Endothelial cell of umbilical vein (primary cell): ENCODE data around the gene ANO7. TPM values are rescaled to one million over a fixed set of nuclear protein-coding genes. Genes with fewer than 3 reads are reported as not detected.

Experiments used
- BruUV-seq: library from RNA; stranded (reverse); fragments of 400-500 nt; replicated peaks from 2 replicates; lab custom pipeline; 2021; lab: Mats Ljungman, UMichigan
- CTCF ChIA-PET: fragments of 300-600, 350-600 bp; sonication (Branson Sonifier 250); formaldehyde crosslinking; loops from one replicate; lab custom pipeline; 2021; ENCODE audit warnings: antibody characterized with exemption, inconsistent platforms; lab: Charles Lee
- POLR2A ChIA-PET: fragments of 300-600, 350-600 bp; sonication (Branson Sonifier 250); formaldehyde crosslinking; loops from one replicate; lab custom pipeline; 2021; ENCODE audit warnings: antibody characterized with exemption, inconsistent platforms; lab: Charles Lee
- DNase-seq: peaks from one replicate; pipeline ENCODE4 v3.0.0-alpha.2; 2011; ENCODE audit warnings: low read depth, low spot score
- FAIRE-seq: peaks from 2 replicates; lab custom pipeline; 2011; peaks lifted over from hg19 to GRCh38; lab: Jason Lieb, UNC
- H2AFZ ChIP-seq: 2 replicates; pipeline ENCODE4 v1.6.0; 2012; ENCODE audit warnings: low read depth, low read length, control low read depth, inconsistent platforms
- H3K27ac ChIP-seq: 2 replicates; pipeline ENCODE4 v1.5.1; 2011; ENCODE audit warnings: low read depth, mild to moderate bottlenecking, control low read depth, low read length, moderate library complexity; ENCODE audit not compliant: insufficient read depth
- H3K27me3 ChIP-seq, 2 experiments: 2 replicates each; pipeline versions ENCODE4 v1.6.0 to v1.6.1; 2011; ENCODE audit warnings: low read length in 2 of 2, mixed read lengths in 1 of 2; ENCODE audit not compliant: control insufficient read depth in 2 of 2, insufficient read depth in 2 of 2
- H3K36me3 ChIP-seq, 2 experiments: 2 replicates in 1 of 2; 3 replicates in 1 of 2; pipeline ENCODE4 v1.5.1; 2011; ENCODE audit warnings: low read length in 2 of 2, mild to moderate bottlenecking in 1 of 2, moderate library complexity in 1 of 2; ENCODE audit not compliant: control insufficient read depth in 2 of 2, insufficient read depth in 2 of 2; ENCODE audit errors: extremely low read depth in 1 of 2
- H3K4me1 ChIP-seq: 3 replicates; pipeline ENCODE4 v1.5.1; 2011; ENCODE audit warnings: mild to moderate bottlenecking, low read length; ENCODE audit not compliant: control insufficient read depth, insufficient read depth; ENCODE audit errors: extremely low read depth
- H3K4me2 ChIP-seq: 2 replicates; pipeline ENCODE4 v1.6.1; 2011; ENCODE audit warnings: low read length, control low read depth, mixed read lengths; ENCODE audit not compliant: insufficient read depth
- H3K4me3 ChIP-seq, 3 experiments: fragments of 200-600 bp in 1 of 3; sonication (generic), shearing (Covaris generic) in 1 of 3; replicated peaks in 1 of 3; 2 replicates each; pipeline ENCODE4 v1.5.1; 2011 to 2016; ENCODE audit warnings: control low read depth in 3 of 3, low read length in 3 of 3, mild to moderate bottlenecking in 2 of 3, inconsistent platforms in 1 of 3, low read depth in 1 of 3, moderate library complexity in 1 of 3; ENCODE audit not compliant: insufficient read depth in 1 of 3
- H3K79me2 ChIP-seq: 2 replicates; pipeline ENCODE4 v1.6.0; 2012; ENCODE audit warnings: low read length, inconsistent platforms; ENCODE audit not compliant: control insufficient read depth, insufficient read depth
- H3K9ac ChIP-seq: replicated peaks from 2 replicates; pipeline ENCODE3; 2011; ENCODE audit warnings: low read length, control low read depth; ENCODE audit not compliant: insufficient read depth; ENCODE audit errors: extremely low read depth
- H3K9me1 ChIP-seq: replicated peaks from 3 replicates; pipeline ENCODE4 v1.6.0; 2011; ENCODE audit warnings: mild to moderate bottlenecking, low read length; ENCODE audit not compliant: control insufficient read depth, insufficient read depth; ENCODE audit errors: extremely low read depth
- H3K9me3 ChIP-seq: replicated peaks from 2 replicates; pipeline ENCODE4 v1.5.1; 2012; ENCODE audit warnings: low read length, inconsistent platforms; ENCODE audit not compliant: control insufficient read depth, insufficient read depth
- H4K20me1 ChIP-seq: replicated peaks from 2 replicates; pipeline ENCODE3; 2011; ENCODE audit warnings: mild to moderate bottlenecking, low read length; ENCODE audit not compliant: control insufficient read depth, insufficient read depth; ENCODE audit errors: extremely low read depth
- CTCF ChIP-seq, 2 donors: IDR thresholded peaks; 1 replicate in 1 of 2; 2 replicates in 1 of 2; pipeline ENCODE4 v1.5.1; 2011; ENCODE audit warnings: low read length in 2 of 2, mild to moderate bottlenecking in 2 of 2, moderate library complexity in 2 of 2, control low read depth in 1 of 2, inconsistent platforms in 1 of 2, low read depth in 1 of 2; ENCODE audit not compliant: insufficient read depth in 1 of 2; ENCODE audit errors: extremely low read depth in 1 of 2
- EZH2 ChIP-seq: IDR thresholded peaks from 2 replicates; pipeline ENCODE4 v1.6.1; 2012; ENCODE audit warnings: borderline replicate concordance, low read depth, mild to moderate bottlenecking, moderate library complexity, low read length, inconsistent platforms; ENCODE audit not compliant: severe bottlenecking
- FOS ChIP-seq: IDR thresholded peaks from 2 replicates; pipeline ENCODE4 v1.6.1; 2011; ENCODE audit warnings: mild to moderate bottlenecking, low read length, moderate library complexity, borderline replicate concordance; ENCODE audit not compliant: insufficient read depth
- GATA2 ChIP-seq: IDR thresholded peaks from 2 replicates; pipeline ENCODE4 v1.7.0; 2011; ENCODE audit warnings: low read depth, mild to moderate bottlenecking, moderate library complexity, mixed read lengths, low read length; ENCODE audit not compliant: insufficient read length, insufficient read depth
- JUN ChIP-seq: IDR thresholded peaks from 2 replicates; pipeline ENCODE4 v1.6.1; 2011; ENCODE audit warnings: borderline replicate concordance, low read depth; ENCODE audit not compliant: insufficient read length, insufficient read depth
- MAX ChIP-seq: IDR thresholded peaks from 2 replicates; pipeline ENCODE4 v1.6.1; 2011; ENCODE audit not compliant: insufficient read depth, insufficient read length
- MYC ChIP-seq: IDR thresholded peaks from one replicate; pipeline ENCODE4 v1.6.1; 2011; ENCODE audit warnings: mild to moderate bottlenecking, low read depth, low read length
- POLR2A ChIP-seq: IDR thresholded peaks from 2 replicates; pipeline ENCODE4 v1.6.1; 2012; ENCODE audit warnings: low read depth, mild to moderate bottlenecking, control low read depth, low read length
- POLR2AphosphoS5 ChIP-seq: IDR thresholded peaks from 2 replicates; pipeline ENCODE4 v1.6.1; 2012; ENCODE audit warnings: low read depth, mild to moderate bottlenecking, control low read depth, low read length, moderate library complexity; ENCODE audit not compliant: insufficient read depth
- dilution Hi-C: fragments of 300-500 bp; cut with MboI; formaldehyde crosslinking; loops from one replicate; pipeline ENCODE4 v1.15.0; 2019; ENCODE audit warnings: low sequenced_read_pairs; ENCODE audit not compliant: extremely low pct_ligation_motif_present
- intact Hi-C: fragments of 100-400 bp; cut with micrococcal nuclease; formaldehyde crosslinking; loops from one replicate; pipeline ENCODE4 v1.10.0; 2022
- polyA plus RNA-seq, 4 experiments: library from polyadenylated mRNA; depleted of rRNA in 3 of 4; stranded (reverse) in 3 of 4; unstranded in 1 of 4; fragments of >200 nt; gene quantifications; 2 replicates each; pipeline versions ENCODE4 v1.2.1 to v1.2.3, GENCODE V29; 2011 to 2012; ENCODE audit warnings: missing spikeins in 1 of 4
- total RNA-seq: library from RNA; stranded (reverse); gene quantifications from 2 replicates; pipeline ENCODE4 v1.2.3, GENCODE V29; 2021

The ANO7 gene
- total and polyA plus RNA-seq, 2 donors (not counting 3 experiments of a cell fraction or from before 2014, with no cell fraction given) = 0.81 to 2.5 TPM

- Histone ChIP-seq H3K4me1 (no peaks in the 10 kb centered on the region), H3K9me3 (no peaks in the 10 kb centered on the region), H2AFZ (no peak overlapping the region), H3K4me3 (no peak overlapping the region), H3K9me1 (no peaks in the 10 kb centered on the region), H3K27me3 (no peaks in the 10 kb centered on the region), H3K36me3 (peaks cover 32 to 76% of the 10 kb centered on the region in 2 experiments), H3K4me2 (no peak overlapping the region), H3K9ac (no peak overlapping the region), H3K27ac (no peak overlapping the region), H3K79me2 (peaks cover 14% of the 10 kb centered on the region), H4K20me1 (no peaks in the 10 kb centered on the region)
- BruUV-seq = no TSS peak
- POLR2A ChIA-PET = no interaction called here
- peak; percentile 40 for FAIRE-seq
- CTCF ChIA-PET = no interaction called here
- TF ChIP-seq EZH2 = no peak
- TF ChIP-seq CTCF (IDR thresholded peaks at IDR 0.05; ENCODE audit: extremely low read depth in 1 of 2, insufficient read depth in 1 of 2, low read depth in 1 of 2, low read length in 2 of 2) = no peak
- no peak for TF ChIP-seq MYC
- TF ChIP-seq FOS = no peak
- no peak for TF ChIP-seq GATA2
- TF ChIP-seq JUN = no peak
- no peak for TF ChIP-seq POLR2AphosphoS5
- no peak for TF ChIP-seq MAX
- no peak for TF ChIP-seq POLR2A
- intact Hi-C loops = no loop called here
- dilution Hi-C loops = no loop called here
- DNase-seq = no peak
These were observed 53.2 kb downstream of the ANO7 start for GRCh38 chr2:241241669-241242068.
